ENCODE results near the gene ASTN2.

DNA sequence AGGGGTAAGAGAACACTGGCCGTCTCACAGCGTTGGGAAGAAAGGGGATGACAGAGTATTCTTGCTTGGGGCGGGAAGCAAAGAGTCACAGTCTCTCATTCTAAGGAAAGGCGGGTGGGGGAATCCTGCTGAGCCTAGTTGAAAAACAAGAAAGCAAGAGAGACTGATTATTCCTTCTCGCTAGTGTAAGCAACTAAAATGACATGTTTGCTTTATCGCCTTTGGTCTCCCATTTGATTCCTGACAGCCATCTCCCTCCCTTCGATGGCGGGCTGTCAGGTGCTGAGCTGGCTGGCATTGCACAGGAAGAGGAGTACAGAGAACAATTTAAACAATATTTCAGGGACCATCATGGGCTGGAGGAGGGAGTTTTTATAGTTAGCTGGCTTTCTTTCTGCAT is 331.3 kb downstream of the ASTN2 start:
- TF ChIP-seq, protein P1, sequence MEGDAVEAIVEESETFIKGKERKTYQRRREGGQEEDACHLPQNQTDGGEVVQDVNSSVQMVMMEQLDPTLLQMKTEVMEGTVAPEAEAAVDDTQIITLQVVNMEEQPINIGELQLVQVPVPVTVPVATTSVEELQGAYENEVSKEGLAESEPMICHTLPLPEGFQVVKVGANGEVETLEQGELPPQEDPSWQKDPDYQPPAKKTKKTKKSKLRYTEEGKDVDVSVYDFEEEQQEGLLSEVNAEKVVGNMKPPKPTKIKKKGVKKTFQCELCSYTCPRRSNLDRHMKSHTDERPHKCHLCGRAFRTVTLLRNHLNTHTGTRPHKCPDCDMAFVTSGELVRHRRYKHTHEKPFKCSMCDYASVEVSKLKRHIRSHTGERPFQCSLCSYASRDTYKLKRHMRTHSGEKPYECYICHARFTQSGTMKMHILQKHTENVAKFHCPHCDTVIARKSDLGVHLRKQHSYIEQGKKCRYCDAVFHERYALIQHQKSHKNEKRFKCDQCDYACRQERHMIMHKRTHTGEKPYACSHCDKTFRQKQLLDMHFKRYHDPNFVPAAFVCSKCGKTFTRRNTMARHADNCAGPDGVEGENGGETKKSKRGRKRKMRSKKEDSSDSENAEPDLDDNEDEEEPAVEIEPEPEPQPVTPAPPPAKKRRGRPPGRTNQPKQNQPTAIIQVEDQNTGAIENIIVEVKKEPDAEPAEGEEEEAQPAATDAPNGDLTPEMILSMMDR (IDR thresholded peaks at IDR 0.05 in 8 of 11, conservative IDR thresholded peaks at IDR 0.05 in 3 of 11), result no peak
- no peak for TF ChIP-seq POLR2A (IDR thresholded peaks at IDR 0.05)

Data from spleen (tissue), 7 donors.